ENCODE measurements around the gene INO80E. TPM values are rescaled to one million over a fixed set of nuclear protein-coding genes. Genes with fewer than 3 reads are reported as not detected.

The INO80E gene
- polyA plus RNA-seq, 1 of the 3 experiments (the other 2 are of a cell fraction), result 46.6 TPM

DNA sequence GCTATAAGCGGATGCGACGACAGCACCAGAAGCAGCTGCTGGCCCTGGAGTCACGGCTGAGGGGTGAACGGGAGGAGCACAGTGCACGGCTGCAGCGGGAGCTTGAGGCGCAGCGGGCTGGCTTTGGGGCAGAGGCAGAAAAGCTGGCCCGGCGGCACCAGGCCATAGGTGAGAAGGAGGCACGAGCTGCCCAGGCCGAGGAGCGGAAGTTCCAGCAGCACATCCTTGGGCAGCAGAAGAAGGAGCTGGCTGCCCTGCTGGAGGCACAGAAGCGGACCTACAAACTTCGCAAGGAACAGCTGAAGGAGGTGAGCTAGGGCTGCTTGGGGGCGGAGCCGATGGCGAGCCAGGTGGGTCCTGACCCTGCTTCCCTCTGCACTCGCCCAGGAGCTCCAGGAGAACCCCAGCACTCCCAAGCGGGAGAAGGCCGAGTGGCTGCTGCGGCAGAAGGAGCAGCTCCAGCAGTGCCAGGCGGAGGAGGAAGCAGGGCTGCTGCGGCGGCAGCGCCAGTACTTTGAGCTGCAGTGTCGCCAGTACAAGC, 10.7 kb upstream of the INO80E start:
- Histone ChIP-seq H3K27me3 (ENCODE audit: insufficient read depth) (no peaks in the 10 kb centered on the region), H3K4me1 (ENCODE audit: control insufficient read depth in 1 of 2, insufficient read depth in 2 of 2, low read depth in 1 of 2, low read length in 1 of 2) (no peaks in the 10 kb centered on the region), H2AFZ (ENCODE audit: low read depth) (no peak overlapping the region), H3K9ac (no peak overlapping the region), H3K4me2 (no peak overlapping the region), H3K27ac (ENCODE audit: low read depth in 2 of 2, low read length in 1 of 2) (no peak overlapping the region), H3F3A (replicated peaks; ENCODE audit: insufficient read depth) (no peaks in the 10 kb centered on the region), H3K36me3 (replicated peaks in 1 of 2; ENCODE audit: control insufficient read depth in 1 of 2, insufficient read depth in 2 of 2, low read length in 1 of 2) (peaks cover 30 to 97% of the 10 kb centered on the region in 2 experiments), H3K4me3 (ENCODE audit: low read depth in 2 of 2, low read length in 1 of 2) (no peak overlapping the region), H3K79me2 (ENCODE audit: insufficient read depth) (no peaks in the 10 kb centered on the region), H3K9me2 (no peaks in the 10 kb centered on the region), H3K9me3 (no peaks in the 10 kb centered on the region), H4K20me1 (ENCODE audit: insufficient read depth) (no peaks in the 10 kb centered on the region)
- 96% methylated on average over 22 of the region's 28 CpGs for WGBS (ENCODE audit: low lambda C conversion rate)
- ChIA-PET CTCF (interaction anchor here (3.4 kb wide), 1 partner anchor 8 kb away, joined by 13 read pairs; no protein-coding TSS in a partner anchor), POLR2A (interaction anchor here (3.2 kb wide), 1 partner anchor 9 kb away, joined by 7 read pairs; no protein-coding TSS in a partner anchor)
- no peak for DNase-seq
- TF ChIP-seq, protein P1, sequence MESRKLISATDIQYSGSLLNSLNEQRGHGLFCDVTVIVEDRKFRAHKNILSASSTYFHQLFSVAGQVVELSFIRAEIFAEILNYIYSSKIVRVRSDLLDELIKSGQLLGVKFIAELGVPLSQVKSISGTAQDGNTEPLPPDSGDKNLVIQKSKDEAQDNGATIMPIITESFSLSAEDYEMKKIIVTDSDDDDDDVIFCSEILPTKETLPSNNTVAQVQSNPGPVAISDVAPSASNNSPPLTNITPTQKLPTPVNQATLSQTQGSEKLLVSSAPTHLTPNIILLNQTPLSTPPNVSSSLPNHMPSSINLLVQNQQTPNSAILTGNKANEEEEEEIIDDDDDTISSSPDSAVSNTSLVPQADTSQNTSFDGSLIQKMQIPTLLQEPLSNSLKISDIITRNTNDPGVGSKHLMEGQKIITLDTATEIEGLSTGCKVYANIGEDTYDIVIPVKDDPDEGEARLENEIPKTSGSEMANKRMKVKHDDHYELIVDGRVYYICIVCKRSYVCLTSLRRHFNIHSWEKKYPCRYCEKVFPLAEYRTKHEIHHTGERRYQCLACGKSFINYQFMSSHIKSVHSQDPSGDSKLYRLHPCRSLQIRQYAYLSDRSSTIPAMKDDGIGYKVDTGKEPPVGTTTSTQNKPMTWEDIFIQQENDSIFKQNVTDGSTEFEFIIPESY (IDR thresholded peaks at IDR 0.05; ENCODE audit: borderline replicate concordance, low read depth), result no peak
- no peak for TF ChIP-seq YY1 (IDR thresholded peaks at IDR 0.05; ENCODE audit: low read depth)
- TF ChIP-seq MEF2A (IDR thresholded peaks at IDR 0.05; ENCODE audit: borderline replicate concordance, low read depth), result no peak
- no peak for TF ChIP-seq CHD2 (IDR thresholded peaks at IDR 0.05; ENCODE audit: low read length, partially characterized antibody)
- TF ChIP-seq TEAD4 (IDR thresholded peaks at IDR 0.05; ENCODE audit: borderline replicate concordance, insufficient read depth), result no peak
- no peak for TF ChIP-seq GABPA (IDR thresholded peaks at IDR 0.05; ENCODE audit: low read depth)
- no peak for TF ChIP-seq EZH2phosphoT487 (IDR thresholded peaks at IDR 0.05; ENCODE audit: borderline replicate concordance, low read depth)
- TF ChIP-seq GATA2 (CRISPR knock-in tag; IDR thresholded peaks at IDR 0.05), result no peak
- TF ChIP-seq NFIC (IDR thresholded peaks at IDR 0.05; ENCODE audit: borderline replicate concordance), result no peak
- no peak for TF ChIP-seq RXRA (IDR thresholded peaks at IDR 0.05; ENCODE audit: borderline replicate concordance, low read depth)
- TF ChIP-seq, protein P2, sequence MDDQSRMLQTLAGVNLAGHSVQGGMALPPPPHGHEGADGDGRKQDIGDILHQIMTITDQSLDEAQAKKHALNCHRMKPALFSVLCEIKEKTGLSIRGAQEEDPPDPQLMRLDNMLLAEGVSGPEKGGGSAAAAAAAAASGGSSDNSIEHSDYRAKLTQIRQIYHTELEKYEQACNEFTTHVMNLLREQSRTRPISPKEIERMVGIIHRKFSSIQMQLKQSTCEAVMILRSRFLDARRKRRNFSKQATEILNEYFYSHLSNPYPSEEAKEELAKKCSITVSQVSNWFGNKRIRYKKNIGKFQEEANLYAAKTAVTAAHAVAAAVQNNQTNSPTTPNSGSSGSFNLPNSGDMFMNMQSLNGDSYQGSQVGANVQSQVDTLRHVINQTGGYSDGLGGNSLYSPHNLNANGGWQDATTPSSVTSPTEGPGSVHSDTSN (IDR thresholded peaks at IDR 0.05), result no peak
- TF ChIP-seq RAD21 (IDR thresholded peaks at IDR 0.05; ENCODE audit: low read length), result no peak
- no peak for TF ChIP-seq FOXM1 (IDR thresholded peaks at IDR 0.05; ENCODE audit: low read depth)
- no peak for TF ChIP-seq TAF1 (IDR thresholded peaks at IDR 0.05; ENCODE audit: borderline replicate concordance, low read depth, low read length)
- no peak for TF ChIP-seq FOXJ3 (CRISPR knock-in tag; IDR thresholded peaks at IDR 0.05)
- TF ChIP-seq SIN3A (IDR thresholded peaks at IDR 0.05; ENCODE audit: borderline replicate concordance, low read depth, low read length), result no peak
- TF ChIP-seq, protein P3, sequence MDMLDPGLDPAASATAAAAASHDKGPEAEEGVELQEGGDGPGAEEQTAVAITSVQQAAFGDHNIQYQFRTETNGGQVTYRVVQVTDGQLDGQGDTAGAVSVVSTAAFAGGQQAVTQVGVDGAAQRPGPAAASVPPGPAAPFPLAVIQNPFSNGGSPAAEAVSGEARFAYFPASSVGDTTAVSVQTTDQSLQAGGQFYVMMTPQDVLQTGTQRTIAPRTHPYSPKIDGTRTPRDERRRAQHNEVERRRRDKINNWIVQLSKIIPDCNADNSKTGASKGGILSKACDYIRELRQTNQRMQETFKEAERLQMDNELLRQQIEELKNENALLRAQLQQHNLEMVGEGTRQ (IDR thresholded peaks at IDR 0.05; ENCODE audit: borderline replicate concordance, low read depth, low read length), result no peak
- no peak for TF ChIP-seq MXI1 (IDR thresholded peaks at IDR 0.05; ENCODE audit: low read depth, low read length)
- TF ChIP-seq RCOR1 (IDR thresholded peaks at IDR 0.05; ENCODE audit: low read length), result no peak
- TF ChIP-seq, protein P4, sequence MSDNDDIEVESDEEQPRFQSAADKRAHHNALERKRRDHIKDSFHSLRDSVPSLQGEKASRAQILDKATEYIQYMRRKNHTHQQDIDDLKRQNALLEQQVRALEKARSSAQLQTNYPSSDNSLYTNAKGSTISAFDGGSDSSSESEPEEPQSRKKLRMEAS (IDR thresholded peaks at IDR 0.05; ENCODE audit: low read depth), result no peak

All from SK-N-SH (cell line).